NCI-H146 (cell line): ENCODE measurements around the gene AFMID.
A peak's percentile ranks its signal among the peaks of the same experiment; 100 is the strongest.

Experiments
- DNase-seq: peaks from one replicate; lab custom pipeline; 2025; lab: John Stamatoyannopoulos, UW

The AFMID gene

DNA sequence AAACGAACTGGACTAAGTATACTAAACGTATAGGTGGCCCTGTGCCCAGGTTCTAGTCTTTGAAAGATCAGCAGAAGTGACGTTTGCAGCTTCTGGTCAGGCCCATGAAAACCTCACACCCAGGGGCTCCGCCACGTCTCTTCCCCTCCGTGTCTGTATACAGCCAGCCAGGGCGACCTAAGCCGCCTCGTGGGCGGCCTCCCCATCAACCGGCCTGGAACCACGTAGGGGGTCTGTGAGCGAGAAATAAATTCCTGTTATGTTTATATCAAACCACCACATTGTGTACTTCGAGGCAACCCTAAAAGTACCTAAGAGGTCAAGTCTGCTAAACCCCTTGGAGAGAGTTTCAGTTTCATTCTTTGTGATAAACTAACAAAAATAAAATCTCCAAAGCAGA is 7.1 kb upstream of the AFMID start:
- DNase-seq: no peak

DNA sequence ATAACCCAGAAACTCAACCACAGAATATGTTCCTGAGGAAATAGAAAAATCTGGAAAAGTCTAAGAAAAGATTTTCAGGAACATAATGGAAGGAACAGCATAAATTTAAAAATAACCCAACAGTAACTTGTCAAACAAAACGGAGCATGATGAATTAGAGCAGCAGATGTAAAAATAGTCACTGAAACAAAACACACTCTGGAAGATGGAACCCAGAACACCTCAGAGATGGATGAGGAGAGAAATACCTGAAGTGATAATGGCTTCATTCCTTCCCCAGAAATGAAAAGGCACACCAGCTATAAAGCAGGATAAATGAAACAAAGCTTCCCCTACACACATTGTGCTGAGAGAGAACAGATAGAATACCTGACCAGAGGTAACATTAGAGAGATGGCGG is 6.7 kb upstream of the AFMID start:
- no peak for DNase-seq

DNA sequence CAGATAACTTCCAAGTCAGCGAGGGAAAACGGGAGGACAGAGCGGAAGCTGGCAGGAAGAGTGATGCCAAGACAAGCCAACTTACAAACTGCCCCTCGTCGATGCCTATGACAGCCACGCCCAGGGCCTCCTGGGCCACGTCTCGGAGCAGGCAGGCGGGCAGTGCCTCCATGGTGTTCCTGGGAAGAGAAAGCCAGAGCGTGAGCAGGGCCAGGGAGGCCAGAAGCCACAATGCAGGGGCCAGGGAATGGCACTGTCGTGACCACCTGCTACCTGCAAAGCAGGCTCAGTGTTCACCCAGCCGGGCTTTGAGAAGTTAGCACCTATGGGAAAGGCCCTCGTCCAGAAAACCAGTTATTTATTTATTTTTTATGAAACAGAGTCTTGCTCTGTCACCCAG is 4.7 kb upstream of the AFMID start:
- DNase-seq: no peak

DNA sequence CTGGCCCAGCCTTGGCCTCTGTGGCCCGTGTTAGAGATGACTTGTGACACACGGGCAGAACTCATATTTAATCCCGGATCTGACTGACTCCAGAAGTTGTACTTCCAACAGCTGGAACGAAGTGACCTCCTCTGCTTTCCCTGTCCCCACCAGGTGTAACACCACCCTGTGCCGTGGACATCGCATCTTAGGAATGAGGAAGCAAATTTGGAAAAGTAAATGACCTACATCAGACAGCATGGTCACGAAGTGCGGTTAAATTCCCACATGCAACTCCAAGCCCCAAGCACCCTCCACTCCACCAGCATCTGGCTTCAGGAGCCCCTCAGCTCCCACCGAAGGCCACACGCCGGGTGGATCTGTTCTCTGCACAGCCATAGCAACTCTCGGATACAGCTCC is 3.2 kb upstream of the AFMID start:
- DNase-seq: no peak

DNA sequence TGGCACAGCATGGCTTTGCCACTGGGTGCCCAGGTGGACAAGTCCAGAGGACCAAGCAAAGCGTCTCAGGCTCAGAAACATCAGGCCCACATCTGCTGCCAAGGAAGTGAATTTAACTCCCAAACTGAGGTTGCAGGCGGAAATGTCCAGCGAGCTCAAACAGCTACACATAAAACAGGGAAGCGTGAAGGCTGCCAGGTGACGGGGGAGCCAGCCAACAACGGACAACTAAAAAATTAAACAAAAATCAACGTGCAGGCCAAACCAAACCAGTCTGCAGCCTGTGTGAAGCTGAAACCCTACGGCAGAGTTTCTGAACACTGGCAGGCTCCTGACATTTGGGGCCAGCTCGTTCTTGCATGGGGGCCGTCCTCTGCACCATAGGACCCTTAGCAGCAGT is 2.8 kb upstream of the AFMID start:
- no peak for DNase-seq

DNA sequence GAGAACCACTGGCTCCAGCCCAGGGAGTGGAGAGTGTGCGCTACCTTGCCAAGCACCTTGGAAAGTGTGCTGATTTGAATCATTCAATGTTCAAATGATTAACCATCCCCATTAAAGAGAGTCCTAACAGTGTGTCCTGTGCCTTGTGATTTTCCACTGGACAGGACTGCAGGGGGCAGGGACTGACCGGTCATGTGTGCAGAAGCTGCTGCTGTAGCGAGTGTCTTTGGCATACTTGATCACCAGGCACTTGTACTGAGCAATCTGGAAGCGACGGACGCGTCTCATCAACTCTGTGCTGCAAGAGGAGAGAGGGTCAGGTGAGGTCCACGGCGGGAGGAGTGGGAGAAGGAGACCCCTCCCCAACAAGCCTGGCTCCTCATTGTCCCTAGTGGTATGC is 2.3 kb upstream of the AFMID start:
- no peak for DNase-seq

DNA sequence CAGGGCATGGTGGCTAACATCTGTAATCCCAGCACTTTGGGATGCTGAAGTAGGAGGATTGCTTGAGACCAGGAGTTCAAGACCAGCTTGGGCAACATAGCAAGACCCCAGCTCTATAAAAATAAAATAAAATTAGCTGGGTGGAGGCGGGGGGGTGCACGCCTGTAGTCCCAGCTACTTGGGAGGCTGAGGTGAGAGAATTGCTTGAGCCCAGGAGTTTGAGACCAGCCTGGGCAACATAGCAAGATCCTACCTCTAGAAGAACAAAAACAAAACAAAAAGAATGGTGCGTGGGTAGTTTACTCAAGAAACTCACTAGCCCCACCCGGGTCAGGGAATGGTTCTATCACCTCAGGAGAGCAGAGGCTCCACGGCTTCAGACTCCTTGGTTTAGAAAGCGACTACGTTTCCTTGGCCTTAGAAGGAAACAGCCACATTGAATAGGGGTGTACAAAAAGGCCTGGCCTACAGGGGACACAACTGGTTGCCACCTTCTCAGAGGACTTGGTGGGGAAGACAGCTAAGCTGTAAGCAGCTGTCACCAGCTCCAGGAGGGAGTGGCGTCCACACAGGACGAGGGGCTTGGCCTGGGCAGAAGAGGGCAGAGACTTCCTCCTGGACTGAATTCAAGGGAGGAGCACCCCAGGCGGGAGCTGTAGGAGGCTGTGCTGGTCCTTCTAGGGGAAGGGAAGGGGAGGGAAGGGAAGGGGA is 1.0 kb upstream of the AFMID start:
- peak; percentile 66 for DNase-seq

DNA sequence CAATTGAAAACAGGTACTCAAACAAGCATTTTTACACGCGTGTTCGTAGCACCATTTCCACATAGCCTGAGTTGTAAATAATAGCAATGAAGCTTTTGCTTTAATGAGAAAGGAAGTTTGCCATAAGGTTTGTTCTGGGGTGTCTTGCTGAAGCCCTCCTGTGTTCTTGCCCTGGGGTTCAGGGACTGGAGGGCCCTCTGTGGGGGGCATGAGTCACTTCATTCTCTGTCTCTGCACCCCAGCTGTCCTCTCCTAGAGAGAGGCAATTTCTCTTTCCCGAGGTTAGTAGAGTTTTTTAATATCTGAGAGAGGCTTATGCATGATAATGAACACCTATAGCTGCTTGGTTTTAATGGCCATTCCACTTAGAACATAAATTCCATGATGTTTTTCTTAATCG is 9.6 kb downstream of the AFMID start:
- no peak for DNase-seq

DNA sequence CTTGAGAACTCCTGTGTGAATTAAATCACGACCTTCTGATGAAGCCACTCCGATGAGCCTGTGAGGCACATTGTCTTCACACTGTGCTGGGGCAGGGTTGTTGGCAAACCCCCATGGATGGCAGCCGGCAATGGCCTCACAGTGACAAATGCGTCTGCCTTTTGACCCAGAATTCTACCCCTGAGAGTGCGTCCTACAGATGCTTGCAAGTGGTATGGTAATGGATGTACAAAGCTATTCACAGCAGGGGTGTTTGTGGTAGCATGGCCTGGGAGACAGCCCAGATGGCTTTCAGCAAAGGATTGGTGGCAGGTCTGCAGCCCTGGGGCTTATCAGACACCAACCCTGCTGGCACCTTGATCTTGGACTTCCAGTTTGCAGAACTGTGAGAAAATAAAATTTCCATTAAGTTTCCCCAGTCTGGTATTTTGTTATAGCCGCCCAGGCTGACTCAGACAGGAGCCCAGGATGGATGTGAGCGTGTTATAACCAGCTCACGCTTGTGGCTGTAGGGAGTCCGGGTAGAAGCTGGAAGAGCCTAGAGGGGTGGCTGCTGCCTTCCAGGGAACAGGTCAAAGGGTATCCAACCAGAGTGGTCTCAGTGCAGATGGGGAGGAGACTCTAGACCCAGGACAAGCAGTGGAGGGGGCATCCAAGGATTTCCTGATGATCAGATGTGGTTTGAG is 10.1 kb downstream of the AFMID start:
- peak; percentile 46 for DNase-seq

DNA sequence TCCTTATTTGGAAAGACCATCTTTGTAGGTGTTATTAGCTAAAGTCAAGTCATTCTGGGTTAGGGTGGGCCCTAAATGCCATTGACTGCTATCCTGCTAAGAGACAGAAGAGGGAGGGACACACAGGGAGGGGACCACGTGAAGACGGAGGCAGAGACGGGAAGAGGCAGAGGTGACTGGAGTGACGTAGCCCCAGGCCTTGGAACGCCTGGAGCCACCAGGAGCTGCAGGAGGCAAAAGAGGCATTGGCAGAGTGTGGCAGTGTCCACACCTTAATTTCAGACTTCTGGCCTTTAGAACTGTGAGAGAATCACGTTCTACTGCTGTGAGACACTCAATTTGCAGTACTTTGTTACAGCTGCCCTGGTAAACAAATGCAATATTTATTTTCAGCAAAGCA is 13.3 kb downstream of the AFMID start:
- DNase-seq: no peak

DNA sequence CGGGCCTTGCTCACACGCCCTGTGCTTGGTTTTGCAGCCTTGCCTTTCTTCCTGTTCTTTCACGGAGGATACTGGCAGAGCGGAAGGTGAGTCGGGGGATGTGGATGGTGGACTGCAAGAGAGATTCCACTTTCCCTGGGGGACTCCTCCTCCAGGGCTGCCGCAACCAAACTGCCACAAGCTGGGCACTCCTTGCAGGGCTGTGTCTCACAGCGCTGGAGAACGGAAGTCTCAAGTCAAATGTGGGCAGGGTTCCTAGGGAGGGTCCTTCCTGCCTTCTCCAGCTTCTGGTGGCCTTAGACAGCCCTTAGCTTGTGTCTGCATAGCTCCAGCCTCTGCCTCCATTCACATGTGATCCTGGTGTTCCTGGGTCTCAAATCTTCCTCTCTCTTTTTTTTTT is 15.5 kb downstream of the AFMID start:
- DNase-seq: no peak

DNA sequence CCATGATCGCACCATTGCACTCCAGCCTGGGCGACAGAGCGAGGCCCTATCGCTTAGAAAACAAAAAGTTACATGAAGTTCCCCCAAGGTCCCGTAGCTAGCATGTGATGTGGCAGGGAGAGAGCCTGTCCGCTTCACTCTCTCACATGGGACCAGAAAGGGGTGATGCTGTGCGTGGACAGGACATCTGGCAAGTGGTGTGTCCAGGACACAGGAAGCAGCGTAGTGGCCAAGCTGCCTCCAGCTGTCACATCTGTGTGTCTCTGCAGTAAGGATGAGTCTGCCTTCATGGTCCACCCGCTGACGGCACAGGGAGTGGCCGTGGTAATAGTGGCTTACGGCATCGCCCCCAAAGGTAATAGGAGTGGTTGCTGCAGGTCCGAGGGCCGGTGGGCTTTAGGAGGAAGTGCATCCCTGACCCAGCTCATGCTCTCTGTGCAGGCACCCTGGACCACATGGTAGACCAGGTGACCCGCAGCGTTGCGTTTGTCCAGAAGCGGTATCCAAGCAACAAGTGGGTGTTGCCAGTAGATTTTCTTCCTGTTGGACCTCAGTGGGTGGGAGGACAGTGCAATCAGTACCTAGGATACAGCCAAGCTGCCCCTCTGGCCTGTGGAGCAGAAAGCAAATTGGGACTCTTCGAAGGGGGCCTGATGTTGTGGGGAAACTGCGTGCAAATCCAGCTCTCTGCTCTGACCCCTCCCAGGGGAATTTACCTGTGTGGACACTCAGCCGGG is 17.4 kb downstream of the AFMID start:
- DNase-seq: no peak

DNA sequence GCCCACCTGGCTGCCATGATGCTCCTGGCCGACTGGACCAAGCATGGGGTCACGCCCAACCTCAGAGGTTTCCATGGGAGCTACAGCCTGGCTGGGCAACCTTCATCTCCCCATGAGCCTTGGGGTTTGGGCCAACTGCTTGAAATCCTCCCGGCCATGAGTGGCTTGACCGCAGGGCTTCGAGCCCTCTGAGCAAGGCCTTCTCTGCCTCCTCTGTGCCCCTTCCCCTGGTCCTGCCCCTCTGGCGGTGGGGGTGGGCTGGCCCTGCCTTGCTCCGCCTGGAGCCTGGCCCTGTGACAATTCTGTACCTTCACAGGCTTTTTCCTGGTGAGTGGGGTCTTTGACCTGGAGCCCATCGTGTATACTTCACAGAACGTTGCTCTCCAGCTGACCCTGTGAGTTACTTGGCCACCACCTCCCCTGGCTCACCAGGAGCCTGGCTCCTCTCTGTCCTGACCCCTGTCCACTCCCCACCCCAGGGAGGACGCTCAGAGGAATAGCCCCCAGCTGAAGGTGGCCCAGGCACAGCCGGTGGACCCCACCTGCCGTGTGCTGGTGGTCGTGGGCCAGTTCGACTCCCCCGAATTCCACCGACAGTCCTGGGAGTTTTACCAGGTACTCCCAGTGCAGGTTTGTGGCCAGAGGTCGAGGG is 18.1 kb downstream of the AFMID start:
- no peak for DNase-seq

DNA sequence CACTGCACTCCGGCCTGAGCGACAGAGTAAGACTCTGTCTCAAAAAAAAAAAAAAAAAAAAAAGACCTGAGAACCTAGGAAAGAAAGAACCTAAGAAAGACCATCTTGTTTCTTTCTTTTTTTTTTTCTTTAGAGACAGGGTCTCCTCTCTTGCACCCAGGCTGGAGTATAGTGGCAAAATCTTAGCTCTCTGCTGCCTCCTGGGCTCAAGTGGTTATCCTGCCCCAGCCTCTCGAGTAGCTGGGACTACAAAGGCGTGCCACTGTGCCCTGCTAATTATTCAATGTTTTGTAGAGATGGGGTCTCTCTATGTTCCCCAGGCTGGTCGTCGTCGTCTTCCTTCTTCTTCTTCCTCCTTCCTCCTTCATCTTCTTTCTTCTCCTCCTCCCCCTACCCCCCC is 19.1 kb downstream of the AFMID start:
- no peak for DNase-seq

DNA sequence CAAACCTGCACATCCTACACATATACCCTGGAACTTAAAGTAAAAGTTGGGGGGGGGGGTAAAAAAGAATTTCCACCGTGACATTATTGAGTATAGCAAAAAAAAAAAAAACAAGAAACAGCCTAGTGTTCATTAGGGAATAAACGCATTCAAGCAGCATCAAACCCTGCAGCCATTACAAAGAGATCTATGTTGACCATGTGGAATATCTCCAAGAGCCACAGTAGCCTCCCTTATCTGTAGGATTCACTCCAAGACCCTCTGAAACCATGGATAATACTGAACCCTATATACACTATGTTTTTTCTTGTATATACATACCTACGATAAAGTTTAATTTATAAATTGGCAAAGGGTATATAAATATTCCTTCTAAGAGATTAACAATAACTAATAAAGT is 21.3 kb downstream of the AFMID start:
- no peak for DNase-seq

DNA sequence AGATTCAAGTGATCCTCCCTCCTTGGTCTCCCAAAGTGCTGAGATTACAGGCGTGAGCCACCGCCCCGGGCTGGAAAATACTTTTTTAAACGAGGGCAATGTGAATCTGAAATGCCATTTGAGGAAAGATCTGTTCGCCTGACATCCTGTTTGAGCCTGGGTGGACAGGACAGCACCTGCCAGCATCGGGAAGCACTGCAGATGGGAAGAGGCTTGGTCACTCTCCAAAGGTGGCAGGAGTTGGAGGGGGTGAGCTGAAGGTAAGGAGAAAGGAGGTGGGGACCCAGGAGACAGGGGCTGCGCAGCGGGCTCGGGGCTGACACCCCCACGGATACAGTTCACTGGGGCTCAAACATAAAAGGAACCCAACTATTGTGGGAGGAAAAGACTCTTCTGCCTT is 22.9 kb downstream of the AFMID start:
- DNase-seq: no peak

DNA sequence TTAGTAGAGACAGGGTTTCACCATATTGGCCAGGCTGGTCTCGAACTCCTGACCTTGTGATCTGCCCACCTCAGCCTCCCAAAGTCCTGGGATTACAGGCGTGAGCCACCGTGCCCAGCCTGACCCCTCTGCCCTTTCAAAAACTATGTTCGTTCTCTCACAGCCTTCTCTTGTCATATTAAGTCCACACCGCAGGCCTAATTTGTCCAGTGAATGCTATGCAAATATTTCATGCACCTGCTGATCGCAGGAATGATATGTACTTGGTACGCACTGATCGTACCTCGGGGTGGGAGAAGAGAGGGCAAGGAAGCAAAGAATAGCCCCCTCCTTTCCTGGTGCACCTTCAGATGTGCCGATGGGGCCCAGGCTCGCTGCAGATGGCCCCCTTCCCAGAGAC is 23.9 kb downstream of the AFMID start:
- peak; percentile 81 for DNase-seq

DNA sequence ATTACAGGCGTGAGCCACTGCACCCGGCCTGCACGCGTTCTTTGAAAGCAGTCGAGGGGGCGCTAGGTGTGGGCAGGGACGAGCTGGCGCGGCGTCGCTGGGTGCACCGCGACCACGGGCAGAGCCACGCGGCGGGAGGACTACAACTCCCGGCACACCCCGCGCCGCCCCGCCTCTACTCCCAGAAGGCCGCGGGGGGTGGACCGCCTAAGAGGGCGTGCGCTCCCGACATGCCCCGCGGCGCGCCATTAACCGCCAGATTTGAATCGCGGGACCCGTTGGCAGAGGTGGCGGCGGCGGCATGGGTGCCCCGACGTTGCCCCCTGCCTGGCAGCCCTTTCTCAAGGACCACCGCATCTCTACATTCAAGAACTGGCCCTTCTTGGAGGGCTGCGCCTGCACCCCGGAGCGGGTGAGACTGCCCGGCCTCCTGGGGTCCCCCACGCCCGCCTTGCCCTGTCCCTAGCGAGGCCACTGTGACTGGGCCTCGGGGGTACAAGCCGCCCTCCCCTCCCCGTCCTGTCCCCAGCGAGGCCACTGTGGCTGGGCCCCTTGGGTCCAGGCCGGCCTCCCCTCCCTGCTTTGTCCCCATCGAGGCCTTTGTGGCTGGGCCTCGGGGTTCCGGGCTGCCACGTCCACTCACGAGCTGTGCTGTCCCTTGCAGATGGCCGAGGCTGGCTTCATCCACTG is 27.0 kb downstream of the AFMID start, which contains the start of gene BIRC5:
Gene BIRC5, plus strand, starts transcription at position 238 of the 690 bp plus-strand sequence. Its CDS starts 64 bp downstream, at position 302.
- DNase-seq: peak; percentile 94

DNA sequence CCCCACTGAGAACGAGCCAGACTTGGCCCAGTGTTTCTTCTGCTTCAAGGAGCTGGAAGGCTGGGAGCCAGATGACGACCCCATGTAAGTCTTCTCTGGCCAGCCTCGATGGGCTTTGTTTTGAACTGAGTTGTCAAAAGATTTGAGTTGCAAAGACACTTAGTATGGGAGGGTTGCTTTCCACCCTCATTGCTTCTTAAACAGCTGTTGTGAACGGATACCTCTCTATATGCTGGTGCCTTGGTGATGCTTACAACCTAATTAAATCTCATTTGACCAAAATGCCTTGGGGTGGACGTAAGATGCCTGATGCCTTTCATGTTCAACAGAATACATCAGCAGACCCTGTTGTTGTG is 27.5 kb downstream of the AFMID start:
- no peak for DNase-seq

DNA sequence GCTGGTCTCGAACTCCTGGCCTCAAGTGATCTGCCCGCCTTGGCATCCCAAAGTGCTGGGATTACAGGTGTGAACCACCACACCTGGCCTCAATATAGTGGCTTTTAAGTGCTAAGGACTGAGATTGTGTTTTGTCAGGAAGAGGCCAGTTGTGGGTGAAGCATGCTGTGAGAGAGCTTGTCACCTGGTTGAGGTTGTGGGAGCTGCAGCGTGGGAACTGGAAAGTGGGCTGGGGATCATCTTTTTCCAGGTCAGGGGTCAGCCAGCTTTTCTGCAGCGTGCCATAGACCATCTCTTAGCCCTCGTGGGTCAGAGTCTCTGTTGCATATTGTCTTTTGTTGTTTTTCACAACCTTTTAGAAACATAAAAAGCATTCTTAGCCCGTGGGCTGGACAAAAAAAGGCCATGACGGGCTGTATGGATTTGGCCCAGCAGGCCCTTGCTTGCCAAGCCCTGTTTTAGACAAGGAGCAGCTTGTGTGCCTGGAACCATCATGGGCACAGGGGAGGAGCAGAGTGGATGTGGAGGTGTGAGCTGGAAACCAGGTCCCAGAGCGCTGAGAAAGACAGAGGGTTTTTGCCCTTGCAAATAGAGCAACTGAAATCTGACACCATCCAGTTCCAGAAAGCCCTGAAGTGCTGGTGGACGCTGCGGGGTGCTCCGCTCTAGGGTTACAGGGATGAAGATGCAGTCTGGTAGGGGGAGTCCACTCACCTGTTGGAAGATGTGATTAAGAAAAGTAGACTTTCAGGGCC is 32.4 kb downstream of the AFMID start:
- DNase-seq: no peak

DNA sequence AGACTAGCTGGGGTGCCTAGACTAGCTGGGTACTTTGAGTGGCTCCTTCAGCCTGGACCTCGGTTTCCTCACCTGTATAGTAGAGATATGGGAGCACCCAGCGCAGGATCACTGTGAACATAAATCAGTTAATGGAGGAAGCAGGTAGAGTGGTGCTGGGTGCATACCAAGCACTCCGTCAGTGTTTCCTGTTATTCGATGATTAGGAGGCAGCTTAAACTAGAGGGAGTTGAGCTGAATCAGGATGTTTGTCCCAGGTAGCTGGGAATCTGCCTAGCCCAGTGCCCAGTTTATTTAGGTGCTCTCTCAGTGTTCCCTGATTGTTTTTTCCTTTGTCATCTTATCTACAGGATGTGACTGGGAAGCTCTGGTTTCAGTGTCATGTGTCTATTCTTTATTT is 35.9 kb downstream of the AFMID start:
- DNase-seq: no peak
